KMS-11 (cell line): ENCODE measurements around the gene ECD.

Experiments
- H2AFZ ChIP-seq: fragments of 200-600 bp; sonication (generic); 2 replicates; pipeline ENCODE4 v1.6.1; 2016; ENCODE audit warnings: antibody characterized with exemption, mixed run types, low read depth
- H3K27ac ChIP-seq: fragments of 200-600 bp; sonication (generic); 2 replicates; pipeline ENCODE4 v1.6.1; 2016; ENCODE audit warnings: mild to moderate bottlenecking, mixed run types
- H3K27me3 ChIP-seq: fragments of 200-600 bp; sonication (generic); 2 replicates; pipeline ENCODE4 v1.6.1; 2017; ENCODE audit warnings: mild to moderate bottlenecking, low read depth, mixed run types, moderate library complexity; ENCODE audit not compliant: insufficient read depth
- H3K36me3 ChIP-seq: fragments of 200-600 bp; sonication (generic); 2 replicates; pipeline ENCODE4 v1.6.1; 2017; ENCODE audit warnings: mild to moderate bottlenecking, mixed run types; ENCODE audit not compliant: insufficient read depth
- H3K4me1 ChIP-seq: fragments of 200-600 bp; sonication (generic); 2 replicates; pipeline ENCODE4 v1.6.1; 2016; ENCODE audit warnings: mild to moderate bottlenecking, low read depth, mixed run types; ENCODE audit not compliant: poor library complexity, severe bottlenecking
- H3K4me2 ChIP-seq: fragments of 200-600 bp; sonication (generic); 2 replicates; pipeline ENCODE4 v1.7.0; 2016; ENCODE audit warnings: mild to moderate bottlenecking, mixed run types
- H3K4me3 ChIP-seq: fragments of 200-600 bp; sonication (generic); IDR thresholded peaks from 2 replicates; pipeline ENCODE4 v1.6.1; 2017; ENCODE audit warnings: low read depth, low read length, mixed read lengths; ENCODE audit not compliant: insufficient read depth
- H3K79me2 ChIP-seq: fragments of 200-600 bp; sonication (generic); 2 replicates; pipeline ENCODE4 v1.6.1; 2016; ENCODE audit warnings: low read depth, mixed run types; ENCODE audit not compliant: insufficient read depth
- H3K9ac ChIP-seq: fragments of 200-600 bp; sonication (generic); 2 replicates; pipeline ENCODE4 v1.6.1; 2016; ENCODE audit warnings: mild to moderate bottlenecking, mixed run types
- H4K20me1 ChIP-seq: fragments of 200-600 bp; sonication (generic); 2 replicates; pipeline ENCODE4 v1.6.1; 2016; ENCODE audit warnings: mild to moderate bottlenecking, mixed run types; ENCODE audit not compliant: insufficient read depth
- TF ChIP-seq, protein P1 (sequence below): fragments of 200-600 bp; sonication (generic); conservative IDR thresholded peaks from 2 replicates; pipeline ENCODE4 v1.6.1; 2017; ENCODE audit warnings: low read depth, mild to moderate bottlenecking, antibody characterized with exemption, low read length, moderate library complexity, mixed read lengths

The ECD gene

DNA sequence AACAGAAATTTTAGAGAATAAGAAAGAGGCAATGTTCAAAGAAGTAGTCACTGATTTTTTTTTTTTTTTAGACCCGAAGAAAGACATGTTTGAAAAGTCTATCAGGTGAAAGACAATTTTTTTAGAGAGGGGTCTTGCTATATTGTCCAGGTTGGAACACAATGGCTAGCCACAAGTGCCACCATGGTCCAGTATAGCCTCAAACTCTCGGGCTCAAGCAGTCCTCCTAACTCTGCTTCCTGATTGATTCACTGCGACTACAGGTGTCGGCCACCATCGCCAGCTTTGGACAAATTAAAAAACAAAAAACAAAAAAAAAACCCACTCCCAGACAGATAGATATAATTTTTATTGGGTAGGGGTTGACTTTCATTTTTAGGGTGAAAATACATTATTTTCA is 22.4 kb upstream of the ECD start:
- Histone ChIP-seq H3K9ac (no peak overlapping the region), H3K4me1 (no peaks in the 10 kb centered on the region), H3K79me2 (no peaks in the 10 kb centered on the region), H3K27ac (no peak overlapping the region), H3K36me3 (no peaks in the 10 kb centered on the region), H3K4me2 (no peak overlapping the region), H3K27me3 (no peaks in the 10 kb centered on the region), H4K20me1 (no peaks in the 10 kb centered on the region), H3K4me3 (no peak overlapping the region), H2AFZ (no peak overlapping the region)
- TF ChIP-seq, protein P1, sequence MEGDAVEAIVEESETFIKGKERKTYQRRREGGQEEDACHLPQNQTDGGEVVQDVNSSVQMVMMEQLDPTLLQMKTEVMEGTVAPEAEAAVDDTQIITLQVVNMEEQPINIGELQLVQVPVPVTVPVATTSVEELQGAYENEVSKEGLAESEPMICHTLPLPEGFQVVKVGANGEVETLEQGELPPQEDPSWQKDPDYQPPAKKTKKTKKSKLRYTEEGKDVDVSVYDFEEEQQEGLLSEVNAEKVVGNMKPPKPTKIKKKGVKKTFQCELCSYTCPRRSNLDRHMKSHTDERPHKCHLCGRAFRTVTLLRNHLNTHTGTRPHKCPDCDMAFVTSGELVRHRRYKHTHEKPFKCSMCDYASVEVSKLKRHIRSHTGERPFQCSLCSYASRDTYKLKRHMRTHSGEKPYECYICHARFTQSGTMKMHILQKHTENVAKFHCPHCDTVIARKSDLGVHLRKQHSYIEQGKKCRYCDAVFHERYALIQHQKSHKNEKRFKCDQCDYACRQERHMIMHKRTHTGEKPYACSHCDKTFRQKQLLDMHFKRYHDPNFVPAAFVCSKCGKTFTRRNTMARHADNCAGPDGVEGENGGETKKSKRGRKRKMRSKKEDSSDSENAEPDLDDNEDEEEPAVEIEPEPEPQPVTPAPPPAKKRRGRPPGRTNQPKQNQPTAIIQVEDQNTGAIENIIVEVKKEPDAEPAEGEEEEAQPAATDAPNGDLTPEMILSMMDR: no peak

DNA sequence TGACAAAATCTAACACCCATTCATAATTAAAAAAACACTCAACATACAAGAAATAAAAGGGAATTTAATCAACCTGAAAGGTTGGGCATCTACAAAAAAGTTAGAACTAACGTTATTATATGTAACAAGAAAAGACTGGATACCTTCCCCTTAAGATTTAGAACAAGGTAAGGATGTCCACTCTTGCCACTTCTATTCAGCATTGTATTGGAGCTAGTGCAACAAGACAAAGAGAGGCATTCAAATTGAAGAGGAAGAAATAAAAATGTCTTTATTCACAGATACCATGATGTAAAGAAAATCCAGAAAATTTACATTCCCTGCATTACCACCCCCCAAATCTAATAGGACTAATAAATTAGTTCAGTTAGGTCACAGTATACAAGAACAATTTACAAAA is 18.5 kb upstream of the ECD start:
- H2AFZ ChIP-seq: no peak overlapping the region
- no peak overlapping the region for H3K4me3 ChIP-seq
- H3K79me2 ChIP-seq: no peaks in the 10 kb centered on the region
- no peak overlapping the region for H3K27ac ChIP-seq
- H3K4me2 ChIP-seq: no peak overlapping the region
- TF ChIP-seq, protein P1: no peak
- no peaks in the 10 kb centered on the region for H3K4me1 ChIP-seq
- H4K20me1 ChIP-seq: no peaks in the 10 kb centered on the region
- H3K27me3 ChIP-seq: no peaks in the 10 kb centered on the region
- H3K36me3 ChIP-seq: no peaks in the 10 kb centered on the region
- no peak overlapping the region for H3K9ac ChIP-seq

DNA sequence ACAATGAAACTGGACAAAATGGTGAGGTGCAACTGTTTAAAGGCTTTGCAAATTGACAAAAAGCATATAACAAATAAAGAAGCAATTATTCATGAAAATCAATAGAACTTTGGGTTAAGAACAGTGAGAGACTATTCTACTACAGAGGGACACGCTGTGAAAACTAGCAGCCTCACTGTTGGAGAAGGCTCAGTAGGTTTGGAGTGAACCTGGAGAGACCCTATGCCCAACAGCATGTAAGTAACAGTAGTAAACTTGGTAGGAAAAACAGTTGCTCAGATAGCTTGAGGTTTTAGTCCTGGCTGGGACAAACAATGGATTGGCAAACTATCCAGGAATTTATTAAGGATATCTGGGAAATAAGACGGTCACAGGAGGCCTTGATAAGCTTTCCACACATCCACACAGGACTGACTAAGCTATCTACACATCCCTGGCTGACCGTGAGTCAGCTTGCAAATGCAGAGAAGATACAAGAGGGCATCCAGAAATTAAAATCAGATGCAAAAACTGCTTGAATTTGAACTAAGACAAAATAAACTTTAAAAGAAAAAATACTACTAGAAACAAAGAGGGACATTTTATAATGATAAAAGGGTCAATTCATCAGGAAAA is 16.0 kb upstream of the ECD start:
- Histone ChIP-seq H3K4me3 (no peak overlapping the region), H3K27ac (no peak overlapping the region), H2AFZ (no peak overlapping the region), H3K27me3 (no peaks in the 10 kb centered on the region), H3K4me2 (no peak overlapping the region), H3K9ac (no peak overlapping the region), H3K79me2 (no peaks in the 10 kb centered on the region), H3K4me1 (no peaks in the 10 kb centered on the region), H4K20me1 (no peaks in the 10 kb centered on the region), H3K36me3 (no peaks in the 10 kb centered on the region)
- TF ChIP-seq, protein P1: no peak

DNA sequence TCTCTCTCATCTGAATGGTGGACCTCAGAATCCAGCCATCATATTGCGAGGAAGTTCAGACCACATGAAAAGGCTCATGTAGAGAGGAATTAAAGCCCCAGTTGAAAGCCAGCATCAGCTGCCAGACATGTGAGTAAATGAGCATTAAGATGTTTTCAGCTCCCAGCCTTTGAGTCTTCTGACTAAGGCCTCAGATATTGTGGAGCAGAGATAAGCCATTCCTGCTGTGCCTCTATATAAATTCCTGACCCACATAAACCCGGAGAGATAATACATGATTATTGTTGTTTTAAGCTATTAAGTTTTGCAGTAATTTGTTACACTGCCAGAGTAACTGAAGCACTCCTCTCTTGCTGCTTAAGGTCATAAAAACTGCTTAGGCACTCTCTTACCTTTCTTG is 14.8 kb upstream of the ECD start:
- Histone ChIP-seq H3K9ac (no peak overlapping the region), H3K4me2 (no peak overlapping the region), H3K4me1 (no peaks in the 10 kb centered on the region), H3K4me3 (no peak overlapping the region), H3K36me3 (no peaks in the 10 kb centered on the region), H4K20me1 (no peaks in the 10 kb centered on the region), H2AFZ (no peak overlapping the region), H3K79me2 (no peaks in the 10 kb centered on the region), H3K27me3 (no peaks in the 10 kb centered on the region), H3K27ac (no peak overlapping the region)
- TF ChIP-seq, protein P1: no peak
